ENCODE results near the gene CEP250.
"Not testable (repeated sequence)": the region's sequence is repeated elsewhere in the genome, so short reads cannot be mapped to it uniquely, and the experiment has no call there.

The CEP250 gene

DNA sequence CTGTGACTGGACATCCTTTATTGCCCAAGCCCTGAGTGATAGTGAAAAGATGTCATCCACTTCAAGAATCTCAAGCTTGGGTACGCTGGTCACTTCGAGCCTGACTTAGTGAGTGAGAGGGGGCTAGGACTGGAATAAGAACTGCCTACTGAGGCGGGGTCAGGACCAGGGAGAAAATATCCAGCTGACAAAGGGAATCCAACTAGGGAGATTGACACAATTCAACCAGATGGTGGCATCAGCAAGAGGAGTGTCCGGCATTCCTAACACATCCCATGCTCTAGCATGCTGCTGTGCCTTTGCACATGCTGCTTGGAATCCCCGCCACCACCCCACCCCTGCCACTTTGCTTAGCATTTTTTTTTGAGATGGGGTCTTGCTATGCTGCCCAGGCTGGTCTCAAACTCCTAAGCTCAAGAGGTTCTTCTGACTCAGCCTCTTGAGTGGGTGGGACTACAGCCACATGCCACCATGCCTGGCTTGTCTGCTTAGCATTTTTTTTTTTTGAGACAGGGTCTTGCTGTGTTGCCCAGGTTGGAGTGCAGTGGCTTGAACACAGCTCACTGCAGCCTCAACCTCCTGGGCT is 6.5 kb upstream of the CEP250 start:
- no peak for DNase-seq (ENCODE audit: low read depth in 1 of 2, low spot score in 1 of 2)
- Histone ChIP-seq H3K27me3 (ENCODE audit: insufficient read depth, poor library complexity, severe bottlenecking) (no peaks in the 10 kb centered on the region), H3K27ac (replicated peaks) (no peak overlapping the region), H3K4me3 (replicated peaks; ENCODE audit: insufficient read depth, low read length) (no peak overlapping the region)
- TF ChIP-seq SPI1 (IDR thresholded peaks at IDR 0.05; ENCODE audit: borderline replicate concordance, low read depth) (no peak), GABPA (IDR thresholded peaks at IDR 0.05; ENCODE audit: low read depth) (no peak), POLR2AphosphoS5 (IDR thresholded peaks at IDR 0.05; ENCODE audit: low read depth) (no peak)
- TF ChIP-seq, protein P1, sequence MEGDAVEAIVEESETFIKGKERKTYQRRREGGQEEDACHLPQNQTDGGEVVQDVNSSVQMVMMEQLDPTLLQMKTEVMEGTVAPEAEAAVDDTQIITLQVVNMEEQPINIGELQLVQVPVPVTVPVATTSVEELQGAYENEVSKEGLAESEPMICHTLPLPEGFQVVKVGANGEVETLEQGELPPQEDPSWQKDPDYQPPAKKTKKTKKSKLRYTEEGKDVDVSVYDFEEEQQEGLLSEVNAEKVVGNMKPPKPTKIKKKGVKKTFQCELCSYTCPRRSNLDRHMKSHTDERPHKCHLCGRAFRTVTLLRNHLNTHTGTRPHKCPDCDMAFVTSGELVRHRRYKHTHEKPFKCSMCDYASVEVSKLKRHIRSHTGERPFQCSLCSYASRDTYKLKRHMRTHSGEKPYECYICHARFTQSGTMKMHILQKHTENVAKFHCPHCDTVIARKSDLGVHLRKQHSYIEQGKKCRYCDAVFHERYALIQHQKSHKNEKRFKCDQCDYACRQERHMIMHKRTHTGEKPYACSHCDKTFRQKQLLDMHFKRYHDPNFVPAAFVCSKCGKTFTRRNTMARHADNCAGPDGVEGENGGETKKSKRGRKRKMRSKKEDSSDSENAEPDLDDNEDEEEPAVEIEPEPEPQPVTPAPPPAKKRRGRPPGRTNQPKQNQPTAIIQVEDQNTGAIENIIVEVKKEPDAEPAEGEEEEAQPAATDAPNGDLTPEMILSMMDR (IDR thresholded peaks at IDR 0.05; ENCODE audit: insufficient read depth, low read length): no peak
- TF ChIP-seq, protein P2, sequence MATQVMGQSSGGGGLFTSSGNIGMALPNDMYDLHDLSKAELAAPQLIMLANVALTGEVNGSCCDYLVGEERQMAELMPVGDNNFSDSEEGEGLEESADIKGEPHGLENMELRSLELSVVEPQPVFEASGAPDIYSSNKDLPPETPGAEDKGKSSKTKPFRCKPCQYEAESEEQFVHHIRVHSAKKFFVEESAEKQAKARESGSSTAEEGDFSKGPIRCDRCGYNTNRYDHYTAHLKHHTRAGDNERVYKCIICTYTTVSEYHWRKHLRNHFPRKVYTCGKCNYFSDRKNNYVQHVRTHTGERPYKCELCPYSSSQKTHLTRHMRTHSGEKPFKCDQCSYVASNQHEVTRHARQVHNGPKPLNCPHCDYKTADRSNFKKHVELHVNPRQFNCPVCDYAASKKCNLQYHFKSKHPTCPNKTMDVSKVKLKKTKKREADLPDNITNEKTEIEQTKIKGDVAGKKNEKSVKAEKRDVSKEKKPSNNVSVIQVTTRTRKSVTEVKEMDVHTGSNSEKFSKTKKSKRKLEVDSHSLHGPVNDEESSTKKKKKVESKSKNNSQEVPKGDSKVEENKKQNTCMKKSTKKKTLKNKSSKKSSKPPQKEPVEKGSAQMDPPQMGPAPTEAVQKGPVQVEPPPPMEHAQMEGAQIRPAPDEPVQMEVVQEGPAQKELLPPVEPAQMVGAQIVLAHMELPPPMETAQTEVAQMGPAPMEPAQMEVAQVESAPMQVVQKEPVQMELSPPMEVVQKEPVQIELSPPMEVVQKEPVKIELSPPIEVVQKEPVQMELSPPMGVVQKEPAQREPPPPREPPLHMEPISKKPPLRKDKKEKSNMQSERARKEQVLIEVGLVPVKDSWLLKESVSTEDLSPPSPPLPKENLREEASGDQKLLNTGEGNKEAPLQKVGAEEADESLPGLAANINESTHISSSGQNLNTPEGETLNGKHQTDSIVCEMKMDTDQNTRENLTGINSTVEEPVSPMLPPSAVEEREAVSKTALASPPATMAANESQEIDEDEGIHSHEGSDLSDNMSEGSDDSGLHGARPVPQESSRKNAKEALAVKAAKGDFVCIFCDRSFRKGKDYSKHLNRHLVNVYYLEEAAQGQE (IDR thresholded peaks at IDR 0.05; ENCODE audit: insufficient replicate concordance, low read depth): no peak

DNA sequence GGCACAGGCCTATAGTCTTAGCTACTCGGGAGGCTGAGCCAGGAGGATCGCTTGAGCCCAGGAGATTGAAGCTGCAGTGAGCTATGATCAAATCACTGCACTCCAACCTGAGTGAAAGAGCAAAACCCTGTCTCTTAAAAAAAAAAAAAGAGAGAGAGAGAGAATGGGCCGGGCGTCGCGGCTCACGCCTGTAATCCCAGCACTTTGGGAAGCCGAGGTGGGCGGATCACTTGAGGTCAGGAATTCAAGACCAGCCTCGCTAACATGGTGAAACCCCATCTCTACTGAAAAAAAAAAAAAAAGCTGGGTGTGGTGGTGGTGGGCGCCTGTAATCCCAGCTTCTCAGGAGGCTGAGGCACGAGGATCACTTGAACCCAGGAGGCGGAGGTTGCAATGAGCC is 5.5 kb upstream of the CEP250 start:
- H3K27ac ChIP-seq (replicated peaks); H3K4me3 ChIP-seq (replicated peaks; ENCODE audit: insufficient read depth, low read length); DNase-seq (ENCODE audit: low read depth in 1 of 2, low spot score in 1 of 2); H3K27me3 ChIP-seq (ENCODE audit: insufficient read depth, poor library complexity, severe bottlenecking): not testable (repeated sequence)

DNA sequence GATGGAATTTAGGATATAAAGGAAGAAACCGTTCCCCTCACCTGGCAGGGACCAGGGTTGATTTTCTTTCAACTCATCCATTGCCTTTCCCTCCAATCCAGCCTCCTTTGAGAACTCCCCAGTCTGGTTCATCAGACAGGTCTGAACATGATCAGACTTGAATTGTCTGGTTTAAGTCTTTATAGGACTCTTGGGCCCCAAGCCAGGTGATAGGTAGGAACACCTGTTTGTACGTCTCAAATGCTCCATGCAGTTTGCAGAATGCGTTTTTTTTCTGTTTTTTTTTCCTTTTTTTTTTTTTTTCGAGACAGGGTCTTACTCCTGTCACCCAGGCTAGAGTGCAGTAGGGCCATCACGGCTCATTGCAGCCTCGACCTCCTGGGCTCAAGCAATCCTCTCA is 4.1 kb upstream of the CEP250 start:
- Histone ChIP-seq H3K27ac (replicated peaks) (no peak overlapping the region), H3K27me3 (ENCODE audit: insufficient read depth, poor library complexity, severe bottlenecking) (no peaks in the 10 kb centered on the region), H3K4me3 (replicated peaks; ENCODE audit: insufficient read depth, low read length) (no peak overlapping the region)
- TF ChIP-seq GABPA (IDR thresholded peaks at IDR 0.05; ENCODE audit: low read depth): no peak
- TF ChIP-seq, protein P1 (IDR thresholded peaks at IDR 0.05; ENCODE audit: insufficient read depth, low read length): no peak
- TF ChIP-seq SPI1 (IDR thresholded peaks at IDR 0.05; ENCODE audit: borderline replicate concordance, low read depth): no peak
- TF ChIP-seq, protein P2 (IDR thresholded peaks at IDR 0.05; ENCODE audit: insufficient replicate concordance, low read depth): no peak
- no peak for DNase-seq (ENCODE audit: low read depth in 1 of 2, low spot score in 1 of 2)

DNA sequence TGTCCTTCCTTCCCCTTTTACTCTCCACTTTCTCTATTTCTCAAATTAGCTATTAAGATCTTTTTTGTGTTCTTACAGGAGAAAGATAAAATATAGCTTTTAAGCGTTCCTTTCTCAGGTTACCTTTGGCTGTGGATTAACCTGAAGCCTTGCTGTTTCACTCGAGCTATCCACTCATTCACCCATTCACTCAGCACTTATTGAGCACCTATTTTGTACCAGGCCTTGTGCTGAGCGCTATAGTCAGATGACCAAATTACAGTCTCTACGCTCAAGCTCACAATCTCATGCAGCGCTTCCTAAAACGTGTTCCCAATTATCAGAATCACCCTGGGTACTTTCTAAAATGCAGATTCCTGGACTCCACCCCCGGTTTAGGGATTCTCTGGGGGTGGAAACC is 1.8 kb upstream of the CEP250 start:
- TF ChIP-seq SPI1 (IDR thresholded peaks at IDR 0.05; ENCODE audit: borderline replicate concordance, low read depth) (no peak), POLR2AphosphoS5 (IDR thresholded peaks at IDR 0.05; ENCODE audit: low read depth) (no peak), GABPA (IDR thresholded peaks at IDR 0.05; ENCODE audit: low read depth) (no peak)
- TF ChIP-seq, protein P2 (IDR thresholded peaks at IDR 0.05; ENCODE audit: insufficient replicate concordance, low read depth): no peak
- TF ChIP-seq, protein P1 (IDR thresholded peaks at IDR 0.05; ENCODE audit: insufficient read depth, low read length): no peak
- Histone ChIP-seq H3K27me3 (ENCODE audit: insufficient read depth, poor library complexity, severe bottlenecking) (no peaks in the 10 kb centered on the region), H3K4me3 (replicated peaks; ENCODE audit: insufficient read depth, low read length) (no peak overlapping the region), H3K27ac (replicated peaks) (no peak overlapping the region)
- no peak for DNase-seq (ENCODE audit: low read depth in 1 of 2, low spot score in 1 of 2)

DNA sequence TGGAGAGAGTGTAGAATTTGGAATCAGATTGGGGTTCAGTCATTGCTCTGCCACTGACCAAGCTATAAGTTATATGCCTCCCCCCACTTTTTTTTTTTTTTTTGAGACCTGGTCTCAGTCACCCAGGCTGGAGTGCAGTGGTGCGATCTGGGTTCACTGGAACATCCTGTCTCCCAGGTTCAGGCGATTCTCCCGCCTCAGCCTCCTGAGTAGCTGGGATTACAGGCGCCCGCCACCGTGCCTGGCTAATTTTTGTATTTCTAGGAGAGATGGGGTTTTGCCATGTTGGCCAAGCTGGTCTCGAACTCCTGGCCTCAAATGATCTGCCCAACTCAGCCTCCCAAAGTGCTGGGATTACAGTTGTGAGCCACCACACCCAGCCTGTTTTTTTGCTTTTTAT is 1.3 kb downstream of the CEP250 start:
- not testable (repeated sequence) for H3K27ac ChIP-seq (replicated peaks); DNase-seq (ENCODE audit: low read depth in 1 of 2, low spot score in 1 of 2); H3K27me3 ChIP-seq (ENCODE audit: insufficient read depth, poor library complexity, severe bottlenecking); H3K4me3 ChIP-seq (replicated peaks; ENCODE audit: insufficient read depth, low read length)

DNA sequence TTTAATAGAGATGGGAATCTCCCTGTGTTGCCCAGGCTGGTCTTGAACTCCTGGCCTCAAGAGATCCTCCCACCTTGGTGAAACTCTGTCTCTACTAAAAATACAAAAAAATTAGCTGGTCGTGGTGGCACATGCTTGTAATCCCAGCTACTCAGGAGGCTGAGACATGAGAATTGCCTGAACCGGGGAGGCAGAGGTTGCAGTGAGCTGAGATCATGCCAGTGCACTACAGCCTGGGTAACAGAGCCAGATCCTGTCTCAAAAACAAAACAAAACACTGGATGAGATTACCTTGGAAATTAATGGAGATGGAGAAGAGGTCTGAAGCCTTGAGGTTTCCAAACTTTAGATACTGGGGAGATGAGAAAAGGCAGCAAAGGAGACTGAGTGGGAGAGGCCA is 2.1 kb downstream of the CEP250 start:
- not testable (repeated sequence) for DNase-seq (ENCODE audit: low read depth in 1 of 2, low spot score in 1 of 2); H3K27me3 ChIP-seq (ENCODE audit: insufficient read depth, poor library complexity, severe bottlenecking); H3K4me3 ChIP-seq (replicated peaks; ENCODE audit: insufficient read depth, low read length); H3K27ac ChIP-seq (replicated peaks)

Data from HL-60 (cell line).